ENCODE data around the gene NAALADL2. TPM values are rescaled to one million over a fixed set of nuclear protein-coding genes. Genes with fewer than 3 reads are reported as not detected.

NAALADL2 gene
- polyA plus RNA-seq, 1 donor from 2014 or later = 1.6 TPM

GRCh38 chr3:174936590-174936989 lies 77.5 kb downstream of the NAALADL2 start (continued):
- TF ChIP-seq CTCF (IDR thresholded peaks at IDR 0.05; ENCODE audit: poor library complexity, severe bottlenecking) = no peak
- no peak for TF ChIP-seq MXI1 (conservative IDR thresholded peaks at IDR 0.05; ENCODE audit: poor library complexity, severe bottlenecking)

- no peak overlapping the region for H3K4me3 ChIP-seq (ENCODE audit: low read length)
- H2AFZ ChIP-seq (ENCODE audit: low read depth, low read length) = no peak overlapping the region
- TF ChIP-seq SMC3 (conservative IDR thresholded peaks at IDR 0.05; ENCODE audit: poor library complexity) (no peak), POLR2AphosphoS5 (IDR thresholded peaks at IDR 0.05) (no peak), MXI1 (conservative IDR thresholded peaks at IDR 0.05; ENCODE audit: poor library complexity, severe bottlenecking) (no peak), RAD21 (conservative IDR thresholded peaks at IDR 0.05) (no peak)
- H3K9me2 ChIP-seq (ENCODE audit: insufficient read depth, low read length) = no peaks in the 10 kb centered on the region
- no peak overlapping the region for H3K4me2 ChIP-seq (ENCODE audit: low read length)
- no peaks in the 10 kb centered on the region for H3K27me3 ChIP-seq (ENCODE audit: insufficient read depth, low read depth, low read length)
- H3F3A ChIP-seq (ENCODE audit: insufficient read depth, low read length, poor library complexity, severe bottlenecking) = no peaks in the 10 kb centered on the region
- no peak overlapping the region for H3K9ac ChIP-seq (ENCODE audit: low read length)
- no peaks in the 10 kb centered on the region for H3K36me3 ChIP-seq (ENCODE audit: insufficient read depth, low read length)
- no peak overlapping the region for H3K27ac ChIP-seq (ENCODE audit: low read length)
- H3K9me3 ChIP-seq (ENCODE audit: low read length) = no peaks in the 10 kb centered on the region
- H3K79me2 ChIP-seq (replicated peaks; ENCODE audit: insufficient read depth, low read length) = no peaks in the 10 kb centered on the region
- no peaks in the 10 kb centered on the region for H4K20me1 ChIP-seq (ENCODE audit: insufficient read depth)
Measured at GRCh38 chr3:174937478-174937877, 78.3 kb downstream of the NAALADL2 start.

GRCh38 chr3:174938102-174938501 lies 79.0 kb downstream of the NAALADL2 start:
- H3K9me3 ChIP-seq (ENCODE audit: low read length) = no peaks in the 10 kb centered on the region
- no peak overlapping the region for H2AFZ ChIP-seq (ENCODE audit: low read depth, low read length)
- no peak overlapping the region for H3K4me3 ChIP-seq (ENCODE audit: low read length)
- no peak for TF ChIP-seq CTCF (IDR thresholded peaks at IDR 0.05; ENCODE audit: poor library complexity, severe bottlenecking)
- TF ChIP-seq REST (IDR thresholded peaks at IDR 0.05; ENCODE audit: borderline replicate concordance) = no peak
- H3K9me2 ChIP-seq (ENCODE audit: insufficient read depth, low read length) = no peaks in the 10 kb centered on the region
- no peaks in the 10 kb centered on the region for H4K20me1 ChIP-seq (ENCODE audit: insufficient read depth)
- no peak overlapping the region for H3K27ac ChIP-seq (ENCODE audit: low read length)
- no peak overlapping the region for H3K9ac ChIP-seq (ENCODE audit: low read length)
- H3K27me3 ChIP-seq (ENCODE audit: insufficient read depth, low read depth, low read length) = no peaks in the 10 kb centered on the region
- no peaks in the 10 kb centered on the region for H3K36me3 ChIP-seq (ENCODE audit: insufficient read depth, low read length)
- no peaks in the 10 kb centered on the region for H3F3A ChIP-seq (ENCODE audit: insufficient read depth, low read length, poor library complexity, severe bottlenecking)
- no peak overlapping the region for H3K4me2 ChIP-seq (ENCODE audit: low read length)
- no peaks in the 10 kb centered on the region for H3K79me2 ChIP-seq (replicated peaks; ENCODE audit: insufficient read depth, low read length)
